NCI-H2227 (cell line): ENCODE measurements around the gene CDK3.

Experiments used
- DNase-seq: peaks from one replicate; lab custom pipeline; 2025; ENCODE audit not compliant: unreplicated experiment; lab: John Stamatoyannopoulos, UW

The CDK3 gene

DNA sequence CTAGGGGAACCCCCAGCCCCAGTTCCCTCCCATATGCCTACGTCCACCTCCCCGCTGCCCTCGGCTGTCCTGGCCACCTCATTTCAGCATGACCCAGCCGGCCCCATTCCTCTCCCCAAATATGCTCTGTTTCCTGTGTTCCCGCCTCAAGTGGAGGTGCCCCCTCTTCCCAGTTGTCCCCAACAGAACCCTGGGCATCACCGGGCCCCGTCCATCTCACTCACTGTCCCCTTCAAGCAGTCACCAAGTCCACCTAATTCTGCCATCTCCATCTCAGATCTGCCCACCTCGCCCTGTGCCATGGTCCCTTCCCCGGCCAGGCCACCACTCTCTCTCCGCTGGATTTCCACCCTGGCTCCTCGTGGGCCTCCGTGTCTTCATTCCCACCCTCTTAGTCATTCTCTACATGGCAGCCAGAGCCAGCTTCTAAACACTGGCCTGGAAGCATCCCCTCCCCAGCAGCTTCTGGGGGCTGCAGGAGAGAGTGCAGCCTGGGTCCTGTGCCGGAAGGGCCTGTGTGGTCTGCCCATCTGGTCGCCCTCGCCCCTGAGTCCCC lies 12.8 kb downstream of the CDK3 start:
- no peak for DNase-seq

DNA sequence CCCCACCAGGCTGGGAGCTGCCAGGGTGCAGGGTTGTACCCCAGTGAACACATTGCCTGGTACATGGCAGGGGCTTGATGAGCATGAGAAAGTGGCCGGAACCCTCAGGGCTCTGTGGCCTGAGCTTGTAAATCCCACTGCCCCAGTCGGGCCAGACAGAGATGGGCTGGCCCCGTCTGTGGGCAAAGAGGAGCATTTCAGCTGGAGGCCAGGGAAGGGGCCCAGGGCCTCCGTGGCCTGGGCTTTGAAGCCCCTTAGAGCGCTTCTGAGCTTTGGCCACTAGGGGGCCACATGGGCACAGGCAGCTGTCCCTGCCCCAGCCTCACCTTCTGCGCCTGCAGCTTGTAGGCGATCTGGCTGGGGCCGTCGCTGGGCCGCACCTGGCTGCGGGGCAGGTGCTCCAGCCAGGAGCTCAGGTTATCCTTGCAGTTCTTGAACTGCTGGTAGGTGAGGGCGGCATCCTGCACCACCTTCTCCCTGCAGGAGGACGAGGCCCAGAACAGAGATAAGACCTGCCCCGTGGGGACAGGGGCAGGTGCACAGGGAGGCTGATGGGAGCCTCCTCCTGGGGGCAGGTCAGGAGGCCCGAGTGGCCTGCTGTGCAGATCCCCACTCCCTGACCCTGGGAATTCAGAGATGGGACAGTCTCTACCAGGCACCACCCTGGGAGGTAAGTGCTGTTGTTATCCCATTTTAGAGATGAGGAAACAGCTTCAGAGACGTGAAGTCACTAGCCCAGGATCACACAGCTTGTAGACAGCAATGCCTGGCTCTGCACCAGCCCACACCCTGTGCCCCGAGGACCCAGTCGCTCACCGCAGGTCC lies 13.7 kb downstream of the CDK3 start:
- peak; percentile 87 for DNase-seq

DNA sequence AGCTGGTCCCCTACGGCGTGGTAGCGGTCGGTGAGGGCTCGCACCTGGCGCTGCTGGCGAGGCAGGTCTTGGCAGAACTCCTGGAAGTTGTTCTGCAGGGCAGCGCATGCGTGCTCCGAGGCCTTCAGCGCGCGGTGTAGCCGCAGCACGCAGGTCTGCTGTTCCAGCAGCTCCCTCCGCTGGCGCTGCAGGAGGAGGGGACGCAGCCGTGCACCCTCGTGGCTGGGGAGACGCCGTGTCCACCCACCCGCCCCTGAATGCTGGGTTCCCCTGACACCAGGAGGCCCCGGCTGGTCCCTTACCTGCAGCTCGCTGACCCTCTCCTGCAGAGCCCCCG lies 14.2 kb downstream of the CDK3 start:
- DNase-seq, result no peak

DNA sequence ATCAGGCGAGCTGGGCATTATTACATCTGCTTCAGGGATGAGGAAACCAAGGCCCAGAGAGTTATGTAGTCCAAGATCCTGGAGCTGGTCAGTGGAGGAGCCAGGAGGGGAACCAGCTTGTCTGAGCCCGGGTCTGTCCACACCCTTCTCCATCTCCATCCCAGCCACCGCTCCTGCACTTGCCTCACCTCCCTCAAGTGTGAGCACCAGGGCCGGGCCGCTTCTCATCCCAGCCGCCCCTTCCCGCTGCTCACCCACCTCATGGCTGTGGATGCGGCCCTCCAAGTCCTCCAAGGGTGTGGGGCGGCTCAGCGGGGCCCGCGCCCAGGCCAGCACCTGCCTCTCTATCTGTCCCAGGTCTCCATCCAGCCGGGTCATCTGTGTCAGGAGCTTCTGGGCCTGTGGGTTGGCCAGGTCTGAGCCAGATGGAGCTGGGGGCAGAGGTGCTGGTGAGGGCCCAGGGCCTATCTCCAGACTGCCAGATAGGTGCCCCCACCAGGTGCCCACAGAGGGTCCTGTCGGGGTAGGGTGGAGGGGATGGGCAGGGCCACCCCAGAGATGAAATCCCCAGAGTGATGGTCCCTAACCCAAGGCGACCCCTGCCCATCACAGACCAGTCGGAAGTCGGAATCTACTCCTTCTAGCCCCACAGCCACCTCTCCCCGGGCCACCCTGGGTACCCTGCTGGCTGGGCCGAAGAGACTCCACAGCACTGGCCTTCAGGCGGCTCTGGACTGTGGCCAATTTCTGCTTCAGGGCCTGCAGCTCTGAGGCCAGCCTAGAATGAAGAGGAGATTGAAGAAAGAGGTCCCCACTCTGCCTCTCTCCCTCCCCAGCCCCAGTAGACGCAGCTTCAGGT lies 17.1 kb downstream of the CDK3 start:
- no peak for DNase-seq

DNA sequence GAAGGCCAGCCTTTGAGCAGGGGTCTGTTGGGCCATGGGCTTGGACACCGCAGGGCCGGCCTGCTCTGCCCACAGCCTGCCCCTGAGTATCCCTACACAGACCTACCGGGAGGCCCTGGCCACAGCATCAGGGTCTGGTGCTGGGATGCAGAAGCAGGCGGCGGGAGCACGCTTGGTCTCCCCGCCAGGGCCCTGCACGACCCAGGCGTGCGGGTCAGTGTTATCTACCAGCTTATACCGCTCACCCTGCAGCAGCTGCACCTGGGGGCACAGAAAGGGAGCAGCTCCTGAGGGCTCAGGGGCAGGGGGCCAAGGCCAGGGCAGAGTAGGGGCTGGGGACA lies 17.7 kb downstream of the CDK3 start:
- DNase-seq, result no peak

DNA sequence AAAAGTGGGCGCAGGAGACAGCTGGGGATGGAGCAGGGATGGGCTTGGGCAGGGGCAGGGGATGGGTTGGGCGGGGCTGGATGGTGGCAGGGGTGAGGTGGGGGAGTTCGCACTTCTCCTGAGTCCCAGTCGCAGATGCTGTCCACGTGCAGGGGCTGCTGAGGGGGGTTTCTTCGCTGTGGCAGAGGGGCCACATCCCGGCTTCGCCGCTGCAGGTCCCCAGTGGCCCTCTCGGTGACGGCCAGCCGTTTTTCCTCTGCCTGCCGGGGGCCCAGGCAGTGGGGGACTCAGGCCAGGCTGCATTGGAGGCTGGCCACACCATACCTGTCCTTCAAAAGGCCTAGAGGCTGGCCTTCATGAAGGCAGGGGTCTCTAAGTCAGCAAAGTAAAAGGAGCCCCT lies 18.1 kb downstream of the CDK3 start:
- no peak for DNase-seq

DNA sequence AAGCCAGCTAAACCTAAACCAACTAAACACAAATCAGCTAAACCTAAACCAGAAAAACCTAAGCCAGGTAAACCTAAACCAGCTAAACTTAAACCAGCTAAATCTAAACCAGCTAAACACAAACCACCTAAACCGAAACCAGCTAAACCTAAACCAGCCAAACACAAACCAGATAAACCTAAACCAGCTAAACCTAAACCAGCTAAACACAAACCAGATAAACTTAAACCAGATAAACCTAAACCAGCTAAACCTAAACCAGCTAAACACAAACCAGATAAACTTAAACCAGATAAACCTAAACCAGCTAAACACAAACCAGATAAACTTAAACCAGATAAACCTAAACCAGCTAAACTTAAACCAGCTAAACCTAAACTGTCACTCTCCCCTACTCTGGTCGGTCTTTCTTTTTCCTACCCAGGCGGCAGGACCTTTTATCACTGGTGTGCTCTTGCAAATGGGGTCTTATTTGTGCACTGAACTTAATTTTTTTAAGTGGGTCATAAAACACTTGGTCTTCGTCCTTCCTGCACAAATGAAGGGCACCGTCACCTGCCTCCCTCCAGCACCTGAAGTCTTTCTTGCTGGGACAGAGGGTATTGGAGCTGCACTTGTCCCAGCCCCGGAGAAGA lies 19.3 kb downstream of the CDK3 start:
- no peak for DNase-seq

DNA sequence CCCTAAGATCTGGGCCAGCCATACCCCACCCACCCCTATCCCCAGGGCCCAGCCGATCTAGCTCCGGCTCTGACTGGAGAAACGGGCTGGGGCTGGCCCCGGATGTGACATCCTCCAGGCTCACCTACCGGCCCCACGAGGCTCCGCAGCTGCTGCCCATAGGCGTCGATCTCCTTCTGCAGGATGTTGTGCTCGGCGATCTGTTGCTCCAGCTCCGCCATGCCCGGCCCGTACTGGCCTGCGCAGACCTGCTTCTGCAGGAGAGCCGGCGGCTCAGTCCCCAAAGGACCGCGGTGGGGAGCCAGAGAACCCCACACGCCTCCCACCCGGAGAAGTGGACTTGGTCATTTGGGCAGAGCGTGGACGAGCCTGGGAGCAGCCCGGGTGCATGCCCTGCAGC lies 21.6 kb downstream of the CDK3 start:
- DNase-seq, result no peak

DNA sequence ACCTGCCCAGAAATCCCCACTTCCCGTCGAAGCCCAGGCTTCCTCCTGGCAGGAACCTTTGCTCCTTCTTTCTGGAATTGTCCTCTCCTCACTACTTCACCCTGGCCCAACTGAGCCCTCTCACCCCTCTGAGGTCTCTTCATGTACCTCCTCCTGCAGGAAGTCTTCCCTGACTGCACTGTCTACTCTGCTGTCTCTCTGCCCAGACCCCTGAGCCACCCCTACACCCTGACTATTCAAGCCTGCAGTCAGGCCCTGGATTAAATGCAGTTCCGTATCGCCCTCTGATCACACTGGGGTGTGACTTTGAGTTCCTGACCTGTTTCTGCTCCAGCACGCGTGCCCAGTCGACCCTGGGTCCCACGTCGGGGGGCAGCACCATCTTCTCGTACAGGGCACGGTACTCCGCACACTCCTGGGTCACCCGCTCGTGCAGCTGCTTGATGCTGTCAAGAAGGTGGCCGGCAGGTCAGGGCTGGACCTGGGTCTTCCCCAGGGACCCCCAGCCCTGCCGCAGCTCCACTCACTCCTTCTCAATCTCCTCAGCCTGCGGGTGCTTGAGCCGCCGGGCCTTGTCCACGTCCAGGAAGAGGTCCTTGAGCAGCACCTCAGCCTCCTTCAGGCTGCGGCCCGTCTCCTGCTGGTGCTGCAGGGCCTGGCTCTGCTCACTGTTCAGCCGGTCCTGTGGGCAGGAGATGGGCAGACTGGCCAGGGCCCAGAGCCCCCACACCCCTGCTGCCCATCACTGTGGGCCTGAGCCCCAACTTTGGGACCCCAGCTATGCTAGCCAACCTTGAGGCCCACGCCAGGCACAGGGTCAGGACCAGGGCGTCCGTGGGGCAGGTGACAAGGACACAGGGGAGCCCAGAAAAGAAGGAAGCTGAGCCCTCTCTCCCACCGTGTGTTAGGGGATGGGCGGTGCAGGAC lies 22.6 kb downstream of the CDK3 start:
- no peak for DNase-seq

DNA sequence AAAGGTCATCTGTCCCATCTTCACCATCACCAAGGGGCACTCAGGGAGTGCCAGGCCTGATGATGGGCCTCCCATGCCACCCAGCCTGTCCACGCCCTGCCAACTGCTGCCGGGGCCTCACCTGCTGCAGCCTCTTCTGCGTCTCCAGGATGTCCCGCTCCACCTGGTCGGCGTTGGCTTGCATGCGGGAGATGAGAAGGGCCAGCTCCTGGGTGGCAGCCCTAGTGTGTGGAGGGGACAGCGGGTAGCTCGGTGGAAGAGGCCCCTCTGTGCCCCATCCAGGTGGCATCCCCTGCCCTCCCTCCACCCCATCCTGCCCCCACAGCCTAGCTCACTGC lies 23.2 kb downstream of the CDK3 start:
- DNase-seq, result no peak

DNA sequence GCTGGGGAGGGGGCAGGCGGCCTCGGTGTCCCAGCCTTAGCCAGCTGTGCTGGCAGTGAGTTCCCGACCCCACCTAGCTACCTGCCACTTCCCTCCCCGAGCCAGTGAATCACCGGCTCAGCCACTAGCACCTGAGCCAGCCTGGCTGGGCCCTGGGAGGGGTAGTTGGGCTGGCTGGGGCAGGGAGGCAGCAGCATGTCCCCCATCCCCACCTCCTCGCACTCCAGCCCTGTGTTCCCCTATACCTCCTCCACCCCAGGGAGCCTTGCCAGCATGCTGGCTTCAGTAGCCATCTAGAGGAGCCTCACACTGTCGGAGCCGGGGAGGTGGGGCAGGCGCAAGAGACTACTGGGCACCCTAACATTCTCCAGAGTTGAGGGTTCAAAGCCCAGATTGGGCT lies 23.7 kb downstream of the CDK3 start:
- no peak for DNase-seq

DNA sequence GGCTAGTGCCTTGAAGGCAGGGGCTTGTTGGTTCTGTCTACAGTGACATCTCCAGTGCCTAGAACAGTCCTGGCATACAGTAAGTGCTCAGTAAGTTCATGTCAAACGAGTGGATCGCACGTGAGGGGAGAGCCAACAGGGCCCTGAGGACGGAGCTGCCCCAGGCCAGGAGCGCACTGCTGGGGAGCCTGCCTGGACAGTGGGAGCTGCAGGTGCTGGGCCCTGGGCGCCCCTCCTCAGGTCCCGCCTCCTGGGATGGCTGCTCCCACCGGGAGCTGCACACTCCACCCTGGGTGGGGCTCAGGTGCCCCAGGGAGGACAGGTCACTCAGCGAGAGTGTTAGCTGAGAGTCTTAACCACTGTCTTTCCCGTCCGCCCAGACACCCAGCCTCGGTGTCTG lies 24.6 kb downstream of the CDK3 start:
- DNase-seq, result no peak

DNA sequence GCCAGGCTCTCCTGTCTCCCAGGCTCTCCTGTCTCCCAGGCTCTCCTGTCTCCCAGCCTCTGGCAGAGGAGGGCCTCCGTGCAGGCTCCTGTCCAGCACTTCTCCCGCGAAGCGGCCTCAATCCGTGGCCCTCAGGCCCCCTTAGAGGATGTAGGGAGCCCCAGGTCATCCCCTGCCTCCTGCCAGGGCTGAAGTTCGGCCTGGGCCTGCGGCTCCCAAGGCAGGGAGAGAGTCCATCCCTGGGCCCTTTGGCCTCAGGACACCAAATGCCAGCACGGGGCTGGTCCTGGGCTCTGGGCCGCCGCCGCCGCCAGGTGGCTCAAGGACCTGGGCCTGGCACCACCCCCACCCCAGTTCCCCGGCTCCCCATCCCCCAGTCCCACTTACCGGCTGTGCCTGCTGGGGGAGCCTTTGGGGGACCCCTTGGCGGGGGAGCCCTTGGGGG lies 26.1 kb downstream of the CDK3 start:
- no peak for DNase-seq

DNA sequence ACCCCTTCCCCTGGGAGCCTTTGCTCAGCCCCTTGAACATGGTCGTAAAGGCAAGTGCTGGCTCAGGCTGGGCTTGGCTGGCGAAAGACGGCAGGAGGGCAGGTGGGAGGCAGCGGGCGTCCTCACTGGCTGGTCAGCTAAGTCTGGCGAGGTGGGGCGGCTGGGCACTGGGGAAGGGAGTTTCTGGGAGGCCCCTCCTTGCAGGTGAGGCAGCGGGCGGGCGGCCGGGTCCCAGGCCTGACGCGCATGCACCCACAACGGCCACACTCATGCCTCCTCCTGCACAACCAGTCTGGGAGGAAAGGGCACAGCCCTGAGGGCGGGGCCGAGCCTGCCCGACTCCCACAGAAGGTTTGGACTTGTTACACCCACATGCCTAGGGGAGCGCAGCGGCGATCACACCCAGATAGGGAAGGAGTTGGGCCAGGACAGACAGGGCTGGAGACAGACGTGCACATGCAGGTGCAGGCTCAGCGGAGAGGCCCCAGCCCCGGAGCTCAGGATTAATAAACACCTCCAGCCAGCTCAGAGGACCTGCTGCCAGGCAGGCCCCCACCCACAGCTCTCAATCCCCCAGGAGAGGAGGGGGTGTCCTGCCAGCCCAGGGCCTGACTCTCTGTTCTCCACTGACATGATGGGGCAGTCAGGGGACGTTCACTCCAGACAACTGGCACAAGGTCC lies 26.6 kb downstream of the CDK3 start, which contains the start of gene EVPL:
TSS of gene EVPL (minus strand) at position 148 of the 681 bp plus-strand sequence. CDS start at position 40, 108 bp downstream.
- DNase-seq, result no peak

DNA sequence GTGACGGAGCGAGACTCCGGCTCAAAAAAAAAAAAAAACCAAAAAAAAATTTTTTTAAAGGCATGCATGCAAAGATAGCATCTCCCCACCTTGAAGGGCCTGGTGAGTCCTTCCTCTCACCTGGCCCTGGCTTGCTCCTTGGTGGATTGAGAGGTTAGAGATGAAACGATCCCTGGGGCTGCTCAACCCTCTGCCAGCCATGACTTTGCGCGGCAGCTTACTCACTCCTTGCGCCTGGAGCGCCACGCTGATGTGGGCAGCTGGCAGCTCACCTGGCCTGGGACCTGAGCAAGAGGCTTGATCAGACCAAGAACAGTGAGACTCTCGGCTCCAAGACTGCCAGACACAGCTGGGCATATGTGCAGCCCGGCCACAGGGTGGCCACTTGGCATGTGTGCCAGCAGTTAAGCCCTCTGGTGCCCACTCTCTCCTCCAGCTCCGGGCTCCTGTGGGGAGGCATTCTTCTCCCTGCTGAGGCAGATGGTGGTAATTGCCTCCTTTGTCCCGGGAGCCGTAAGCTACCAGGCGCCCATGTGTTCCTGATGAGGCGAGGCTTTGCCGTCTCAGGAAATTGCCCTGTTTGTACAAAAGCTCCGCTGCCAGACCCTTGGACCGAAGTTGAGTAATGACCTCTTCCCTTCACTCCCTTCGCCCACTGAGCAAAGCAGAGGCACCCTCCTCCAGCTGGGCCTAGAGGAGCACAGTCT lies 31.6 kb downstream of the CDK3 start:
- DNase-seq, result peak; percentile 59

DNA sequence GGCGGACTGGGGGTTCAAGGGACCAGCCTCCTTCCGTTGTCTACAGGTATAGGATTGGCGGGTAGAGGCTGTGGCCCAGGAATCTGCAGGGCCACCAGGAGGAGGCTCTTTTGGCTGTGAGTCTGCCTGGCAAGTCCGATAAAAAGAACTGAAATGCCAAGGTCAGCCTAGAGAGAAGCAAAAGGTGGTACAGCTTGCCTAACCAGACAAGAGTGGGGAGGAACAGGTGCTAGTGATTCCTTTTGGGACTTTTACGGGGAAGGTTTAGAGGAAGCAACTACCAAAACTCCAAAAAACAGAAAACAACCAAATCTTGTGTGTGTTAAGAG lies 32.1 kb downstream of the CDK3 start:
- no peak for DNase-seq

DNA sequence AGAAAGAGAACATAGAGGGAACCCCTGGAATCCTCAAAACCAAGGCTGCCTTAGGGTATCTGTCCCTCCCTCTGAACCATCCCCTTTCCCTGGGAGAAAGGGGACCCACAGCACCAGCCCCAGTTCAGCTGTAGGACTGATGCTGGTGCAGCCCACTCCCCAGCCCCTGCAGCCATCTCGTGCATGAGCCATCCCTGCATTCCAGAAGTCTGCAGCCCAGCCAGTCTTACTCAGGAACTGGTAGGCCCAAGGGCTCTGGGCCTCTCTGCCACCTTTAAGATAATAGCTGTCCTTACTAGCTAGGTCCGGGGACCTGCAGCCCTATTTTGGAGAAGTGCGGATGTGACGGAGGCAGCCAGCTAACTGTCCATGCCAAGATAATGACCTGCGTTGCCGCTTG lies 32.5 kb downstream of the CDK3 start:
- DNase-seq, result no peak

DNA sequence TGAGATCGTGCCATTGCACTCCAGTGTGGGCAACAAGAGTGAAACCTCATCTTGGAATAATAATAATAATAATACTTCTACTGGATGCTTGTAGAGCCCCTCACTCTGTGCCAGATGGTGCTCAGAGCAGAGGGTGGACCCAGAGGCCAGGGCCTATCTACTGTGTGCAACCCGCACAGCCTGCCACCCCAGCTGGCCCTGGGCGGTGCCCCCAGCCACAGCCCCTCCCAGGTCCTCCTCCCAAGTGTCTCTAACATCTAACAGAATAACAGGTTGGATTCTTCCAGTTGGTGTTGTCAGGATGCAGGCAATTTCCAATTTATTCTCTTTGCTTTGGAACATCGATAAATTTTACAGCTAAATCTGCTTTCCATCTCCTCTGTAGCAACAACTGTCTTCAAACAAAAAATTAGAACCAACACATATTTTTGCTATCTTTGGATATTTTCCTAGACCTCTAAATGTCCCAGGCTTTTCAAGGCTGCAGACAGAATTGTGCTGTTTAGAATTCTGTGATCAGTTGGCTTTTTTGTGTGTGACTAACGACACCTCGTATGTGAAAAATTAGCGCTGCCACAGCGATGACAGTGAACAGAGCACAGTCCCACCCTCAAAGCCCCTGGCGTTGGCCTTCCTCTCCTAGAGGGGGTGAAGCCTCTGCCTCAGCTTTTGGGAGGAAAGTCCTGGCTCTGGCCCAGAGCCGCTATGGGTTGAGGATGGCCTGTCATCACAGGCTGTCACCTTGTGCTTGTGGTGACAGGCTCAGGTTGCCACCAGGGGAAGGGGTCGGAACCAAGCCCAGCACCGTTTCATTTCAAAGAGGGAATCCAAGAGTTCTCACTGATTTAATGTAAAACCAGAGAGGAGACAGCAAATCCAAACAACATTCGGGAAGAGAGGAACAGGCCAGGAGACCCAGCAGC lies 34.0 kb downstream of the CDK3 start:
- no peak for DNase-seq
